Activated naive CD8-positive, alpha-beta T cell (primary cell): Measurements from ENCODE around the gene PSMD2.

Experiments used
- H3K27ac Mint-ChIP-seq: one replicate; pipeline ENCODE4 v1.8.0; 2021; ENCODE audit warnings: mixed read lengths
- H3K27me3 Mint-ChIP-seq: one replicate; pipeline ENCODE4 v1.8.0; 2021; ENCODE audit warnings: mixed read lengths
- H3K36me3 Mint-ChIP-seq: one replicate; pipeline ENCODE4 v1.8.0; 2021; ENCODE audit warnings: mixed read lengths
- H3K4me1 Mint-ChIP-seq: one replicate; pipeline ENCODE4 v1.8.0; 2021; ENCODE audit warnings: low read depth, mixed read lengths
- H3K4me3 Mint-ChIP-seq: one replicate; pipeline ENCODE4 v1.8.0; 2021; ENCODE audit warnings: mild to moderate bottlenecking, mixed read lengths
- H3K9me3 Mint-ChIP-seq: one replicate; pipeline ENCODE4 v1.8.0; 2021; ENCODE audit warnings: low read depth, mixed read lengths

Gene PSMD2

GRCh38 chr3:184349563-184350470 is 50.8 kb downstream of the PSMD2 start:
- Mint-ChIP-seq H3K4me3 (no peak overlapping the region), H3K4me1 (no peaks in the 10 kb centered on the region), H3K27ac (no peak overlapping the region)

GRCh38 chr3:184350618-184351017 is 51.6 kb downstream of the PSMD2 start:
- no peaks in the 10 kb centered on the region for H3K9me3 Mint-ChIP-seq
- no peaks in the 10 kb centered on the region for H3K4me1 Mint-ChIP-seq
- H3K36me3 Mint-ChIP-seq: no peaks in the 10 kb centered on the region
- no peaks in the 10 kb centered on the region for H3K27me3 Mint-ChIP-seq
- no peak overlapping the region for H3K27ac Mint-ChIP-seq
- H3K4me3 Mint-ChIP-seq: no peak overlapping the region

More at GRCh38 chr3:184349563-184350470, 50.8 kb downstream of the PSMD2 start:
- Mint-ChIP-seq H3K9me3 (no peaks in the 10 kb centered on the region), H3K27me3 (no peaks in the 10 kb centered on the region), H3K36me3 (peaks cover 3% of the 10 kb centered on the region)

- no peaks in the 10 kb centered on the region for H3K4me1 Mint-ChIP-seq
- H3K27me3 Mint-ChIP-seq: no peaks in the 10 kb centered on the region
- H3K27ac Mint-ChIP-seq: no peak overlapping the region
- no peak overlapping the region for H3K4me3 Mint-ChIP-seq
- H3K9me3 Mint-ChIP-seq: no peaks in the 10 kb centered on the region
- no peaks in the 10 kb centered on the region for H3K36me3 Mint-ChIP-seq
Measured at GRCh38 chr3:184351511-184352148, 52.6 kb downstream of the PSMD2 start.

GRCh38 chr3:184352149-184352785 is 53.2 kb downstream of the PSMD2 start:
- H3K4me3 Mint-ChIP-seq: no peak overlapping the region
- H3K9me3 Mint-ChIP-seq: no peaks in the 10 kb centered on the region
- no peak overlapping the region for H3K27ac Mint-ChIP-seq
- peaks cover 2% of the 10 kb centered on the region for H3K36me3 Mint-ChIP-seq
- no peaks in the 10 kb centered on the region for H3K27me3 Mint-ChIP-seq
- no peaks in the 10 kb centered on the region for H3K4me1 Mint-ChIP-seq

GRCh38 chr3:184352897-184353545 is 54.0 kb downstream of the PSMD2 start:
- Mint-ChIP-seq H3K4me1 (no peaks in the 10 kb centered on the region), H3K27me3 (no peaks in the 10 kb centered on the region), H3K4me3 (no peak overlapping the region), H3K9me3 (no peaks in the 10 kb centered on the region), H3K27ac (no peak overlapping the region), H3K36me3 (peaks cover 2% of the 10 kb centered on the region)

- Mint-ChIP-seq H3K9me3 (no peaks in the 10 kb centered on the region), H3K4me1 (no peaks in the 10 kb centered on the region), H3K27ac (no peak overlapping the region), H3K27me3 (no peaks in the 10 kb centered on the region), H3K4me3 (no peak overlapping the region), H3K36me3 (peaks cover 2% of the 10 kb centered on the region)
Measured at GRCh38 chr3:184353546-184353941, 54.5 kb downstream of the PSMD2 start.

GRCh38 chr3:184354121-184354728 is 55.2 kb downstream of the PSMD2 start:
- peaks cover 2% of the 10 kb centered on the region for H3K36me3 Mint-ChIP-seq
- H3K4me3 Mint-ChIP-seq: no peak overlapping the region
- no peaks in the 10 kb centered on the region for H3K4me1 Mint-ChIP-seq
- H3K27me3 Mint-ChIP-seq: no peaks in the 10 kb centered on the region
- H3K27ac Mint-ChIP-seq: no peak overlapping the region
- H3K9me3 Mint-ChIP-seq: no peaks in the 10 kb centered on the region

GRCh38 chr3:184354754-184355153 is 55.7 kb downstream of the PSMD2 start:
- Mint-ChIP-seq H3K4me1 (no peaks in the 10 kb centered on the region), H3K36me3 (peaks cover 2% of the 10 kb centered on the region), H3K4me3 (no peak overlapping the region), H3K9me3 (no peaks in the 10 kb centered on the region), H3K27ac (no peak overlapping the region), H3K27me3 (no peaks in the 10 kb centered on the region)

GRCh38 chr3:184355261-184356040 is 56.4 kb downstream of the PSMD2 start:
- Mint-ChIP-seq H3K27ac (no peak overlapping the region), H3K27me3 (no peaks in the 10 kb centered on the region), H3K9me3 (no peaks in the 10 kb centered on the region), H3K4me1 (peaks cover 3% of the 10 kb centered on the region), H3K4me3 (no peak overlapping the region), H3K36me3 (peaks cover 2% of the 10 kb centered on the region)

- no peak overlapping the region for H3K27ac Mint-ChIP-seq
- no peak overlapping the region for H3K4me3 Mint-ChIP-seq
- peaks cover 5% of the 10 kb centered on the region for H3K4me1 Mint-ChIP-seq
- no peaks in the 10 kb centered on the region for H3K9me3 Mint-ChIP-seq
- H3K36me3 Mint-ChIP-seq: peaks cover 2% of the 10 kb centered on the region
- H3K27me3 Mint-ChIP-seq: no peaks in the 10 kb centered on the region
Measured at GRCh38 chr3:184357248-184358123, 58.4 kb downstream of the PSMD2 start.

GRCh38 chr3:184358124-184358767 is 59.2 kb downstream of the PSMD2 start:
- Mint-ChIP-seq H3K9me3 (no peaks in the 10 kb centered on the region), H3K36me3 (peaks cover 2% of the 10 kb centered on the region), H3K4me3 (no peak overlapping the region)

More at GRCh38 chr3:184358124-184358767, 59.2 kb downstream of the PSMD2 start:
- peaks cover 5% of the 10 kb centered on the region for H3K4me1 Mint-ChIP-seq
- no peaks in the 10 kb centered on the region for H3K27me3 Mint-ChIP-seq
- no peak overlapping the region for H3K27ac Mint-ChIP-seq
